GM19193 (cell line): Measurements from ENCODE around the gene STON1.

Source experiments
- POLR2A ChIP-seq: IDR thresholded peaks from 4 replicates; pipeline ENCODE4 v1.6.1; 2011; ENCODE audit not compliant: insufficient read depth, insufficient read length; ENCODE audit errors: extremely low read depth

The STON1 gene

GRCh38 chr2:48617618-48618017 is 87.7 kb downstream of the STON1 start, which contains the start of gene GTF2A1L:
GTF2A1L (plus strand) TSS chr2:48617856; CDS start chr2:48617875, 19 bp downstream.
- TF ChIP-seq POLR2A, result no peak

DNA sequence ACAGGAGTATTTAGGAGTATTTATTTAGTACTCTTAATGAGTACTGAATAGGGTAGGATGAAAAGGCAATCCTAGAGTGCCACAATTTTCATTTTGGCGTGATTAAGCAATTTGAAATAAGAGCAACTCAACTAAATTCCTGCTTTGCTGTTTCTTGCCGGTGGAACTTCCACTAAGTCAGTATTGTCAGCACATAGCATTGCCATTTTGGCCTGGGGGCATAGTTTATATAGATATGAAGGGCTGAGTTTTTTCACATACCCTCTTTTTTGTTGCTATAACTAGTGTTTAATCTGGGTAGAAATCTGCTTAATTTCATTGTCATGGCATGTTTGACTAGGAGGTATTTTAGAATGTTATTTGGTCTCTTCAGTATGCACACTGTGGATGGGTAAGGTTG is 89.6 kb downstream of the STON1 start:
- TF ChIP-seq POLR2A, result no peak

DNA sequence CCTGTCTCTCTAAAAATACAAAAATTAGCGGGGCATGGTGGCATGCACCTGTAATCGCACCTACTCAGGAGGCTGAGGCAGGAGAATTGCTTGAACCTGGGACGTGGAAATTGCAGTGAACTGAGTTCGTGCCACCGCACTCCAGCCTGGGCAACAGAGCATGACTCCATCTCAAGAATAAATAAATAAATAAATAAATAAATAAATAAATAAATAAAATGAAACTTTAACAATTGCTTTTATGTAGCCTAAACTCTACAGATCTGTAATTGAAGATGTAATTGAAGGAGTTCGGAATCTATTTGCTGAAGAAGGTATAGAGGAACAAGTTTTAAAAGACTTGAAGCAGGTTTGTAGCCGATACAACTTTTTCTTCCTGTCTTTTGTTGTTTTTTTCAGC is 90.7 kb downstream of the STON1 start:
- TF ChIP-seq POLR2A, result no peak

DNA sequence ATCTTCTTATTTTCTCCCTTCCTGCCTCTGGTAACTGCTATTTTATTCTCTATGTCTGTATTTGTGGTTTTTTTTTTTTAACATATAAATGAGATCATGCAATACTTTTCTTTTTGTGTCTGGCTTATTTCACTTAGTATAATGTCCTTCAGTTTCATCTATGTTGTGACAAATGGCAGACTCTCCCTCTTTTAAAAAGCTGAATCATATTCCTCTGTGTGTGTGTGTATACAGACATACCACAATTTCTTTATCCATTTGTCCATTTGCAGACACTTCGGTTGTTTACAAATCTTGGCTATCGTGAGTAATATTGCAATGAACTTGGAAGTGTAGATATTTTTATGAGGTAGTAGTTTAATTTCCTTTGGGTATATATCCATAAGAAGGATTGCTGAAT is 94.7 kb downstream of the STON1 start:
- no peak for TF ChIP-seq POLR2A

- TF ChIP-seq POLR2A, result no peak
These were observed 96.1 kb downstream of the STON1 start for GRCh38 chr2:48626047-48626446.

DNA sequence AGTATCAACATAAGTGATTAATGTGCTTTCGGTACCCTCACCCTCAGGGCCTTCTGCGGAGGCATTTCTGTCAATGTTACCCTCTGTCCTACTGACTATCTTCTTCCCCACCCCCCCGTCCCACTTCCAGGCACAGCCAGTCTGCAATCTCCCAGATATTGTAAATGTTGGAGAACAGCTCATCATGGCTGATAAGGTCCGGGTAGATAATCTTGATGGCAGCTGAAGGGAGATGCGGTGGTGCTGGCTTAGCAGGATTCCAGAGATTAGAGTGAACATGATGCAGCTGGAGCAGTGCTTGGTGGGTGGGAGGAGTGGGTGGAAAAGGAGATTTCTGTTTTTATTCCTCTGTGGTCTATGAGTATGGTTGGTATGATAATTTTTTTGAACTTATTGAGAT is 103.2 kb downstream of the STON1 start:
- no peak for TF ChIP-seq POLR2A

DNA sequence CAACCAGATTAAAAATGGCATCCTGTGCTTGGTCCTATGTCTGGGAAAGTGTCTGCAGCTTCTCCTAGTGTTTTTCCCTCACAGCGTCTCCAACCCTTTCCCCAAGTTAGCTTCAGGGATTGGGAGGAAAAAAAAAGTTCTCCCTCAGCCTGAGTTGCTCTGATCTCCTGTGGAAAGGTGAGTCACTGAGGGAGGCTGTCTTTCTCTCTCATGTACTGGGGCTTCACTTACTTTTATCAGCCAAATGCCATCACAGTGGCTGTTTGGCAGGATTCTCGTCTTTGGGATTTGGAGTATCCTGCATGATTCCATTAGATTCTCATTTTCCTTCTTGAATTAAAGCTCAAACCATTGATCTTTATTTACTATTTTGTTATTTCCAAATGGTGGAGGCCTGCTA is 105.8 kb downstream of the STON1 start:
- no peak for TF ChIP-seq POLR2A

DNA sequence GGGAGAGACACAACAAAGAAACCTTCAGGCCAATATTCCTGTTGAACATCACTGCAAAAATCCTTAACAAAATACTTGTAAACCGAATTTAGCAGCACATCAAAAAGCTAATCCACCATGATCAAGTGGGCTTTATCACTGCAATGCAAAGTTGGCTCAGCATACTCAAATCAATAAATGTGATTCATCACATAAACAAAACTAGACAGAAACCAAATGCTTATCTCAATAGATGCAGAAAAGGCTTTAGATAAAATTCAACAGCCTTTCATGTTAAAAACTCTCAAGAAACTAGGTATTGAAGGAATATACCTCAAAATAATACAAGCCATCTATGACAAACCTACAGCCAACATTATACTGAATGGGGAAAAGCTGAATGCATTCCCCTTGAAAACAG is 108.3 kb downstream of the STON1 start:
- no peak for TF ChIP-seq POLR2A
